ENCODE data around the gene PRR36. TPM values are rescaled to one million over a fixed set of nuclear protein-coding genes. Genes with fewer than 3 reads are reported as not detected.

The PRR36 gene
- total RNA-seq, 3 donors from 2014 or later = 0.05 to 0.08 TPM; not detected in 1

GRCh38 chr19:7877249-7877836, 3.2 kb upstream of the PRR36 start:
- no peak for ATAC-seq
- no peak for DNase-seq
- peaks cover 14% of the 10 kb centered on the region for H3K27me3 Mint-ChIP-seq (ENCODE audit: low read depth)
- no peaks in the 10 kb centered on the region for H3K9me3 Mint-ChIP-seq
- H3K36me3 Mint-ChIP-seq (ENCODE audit: insufficient read depth) = no peaks in the 10 kb centered on the region
- H3K4me3 Mint-ChIP-seq = no peak overlapping the region
- peaks cover 5% of the 10 kb centered on the region for H3K4me1 Mint-ChIP-seq (ENCODE audit: low read depth)

GRCh38 chr19:7874897-7875273, 695 bp upstream of the PRR36 start:
- Mint-ChIP-seq H3K27me3 (ENCODE audit: low read depth) (peaks cover 26% of the 10 kb centered on the region), H3K4me3 (no peak overlapping the region), H3K36me3 (ENCODE audit: insufficient read depth) (no peaks in the 10 kb centered on the region), H3K4me1 (ENCODE audit: low read depth) (peaks cover 18% of the 10 kb centered on the region), H3K9me3 (no peaks in the 10 kb centered on the region)
- DNase-seq (no peak), ATAC-seq (no peak)

- no peak for DNase-seq
- peaks cover 22% of the 10 kb centered on the region for H3K4me1 Mint-ChIP-seq (ENCODE audit: low read depth)
Observed at GRCh38 chr19:7873304-7874075, 700 bp downstream of the PRR36 start.

GRCh38 chr19:7872306-7873204, 1.6 kb downstream of the PRR36 start:
- ATAC-seq = no peak
- H3K4me1 Mint-ChIP-seq (ENCODE audit: low read depth) = peaks cover 22% of the 10 kb centered on the region

More at GRCh38 chr19:7873304-7874075, 700 bp downstream of the PRR36 start:
- H3K9me3 Mint-ChIP-seq = no peaks in the 10 kb centered on the region
- peak overlapping the region; percentile 53 for H3K4me3 Mint-ChIP-seq
- H3K36me3 Mint-ChIP-seq (ENCODE audit: insufficient read depth) = no peaks in the 10 kb centered on the region
- ATAC-seq = no peak
- H3K27me3 Mint-ChIP-seq (ENCODE audit: low read depth) = peaks cover 26% of the 10 kb centered on the region

GRCh38 chr19:7871437-7872305, 2.5 kb downstream of the PRR36 start:
- peak; percentile 2 to 4 for ATAC-seq
- Mint-ChIP-seq H3K9me3 (no peaks in the 10 kb centered on the region), H3K27me3 (ENCODE audit: low read depth) (peaks cover 29% of the 10 kb centered on the region), H3K4me3 (peak overlapping the region; percentile 47), H3K36me3 (ENCODE audit: insufficient read depth) (no peaks in the 10 kb centered on the region), H3K4me1 (ENCODE audit: low read depth) (peaks cover 22% of the 10 kb centered on the region)
- DNase-seq = peak; percentile 72

More at GRCh38 chr19:7872306-7873204, 1.6 kb downstream of the PRR36 start:
- no peaks in the 10 kb centered on the region for H3K9me3 Mint-ChIP-seq
- peak overlapping the region; percentile 37 for H3K4me3 Mint-ChIP-seq
- peaks cover 26% of the 10 kb centered on the region for H3K27me3 Mint-ChIP-seq (ENCODE audit: low read depth)
- H3K36me3 Mint-ChIP-seq (ENCODE audit: insufficient read depth) = no peaks in the 10 kb centered on the region
- no peak for DNase-seq

GRCh38 chr19:7870571-7871436, 3.4 kb downstream of the PRR36 start:
- ATAC-seq (no peak), DNase-seq (no peak)
- H3K36me3 Mint-ChIP-seq (ENCODE audit: insufficient read depth) = no peaks in the 10 kb centered on the region
- H3K9me3 Mint-ChIP-seq = no peaks in the 10 kb centered on the region
- H3K27me3 Mint-ChIP-seq (ENCODE audit: low read depth) = peaks cover 25% of the 10 kb centered on the region
- H3K4me1 Mint-ChIP-seq (ENCODE audit: low read depth) = peaks cover 22% of the 10 kb centered on the region
- peak overlapping the region; percentile 47 for H3K4me3 Mint-ChIP-seq

GRCh38 chr19:7869910-7870511, 4.2 kb downstream of the PRR36 start:
- H3K4me1 Mint-ChIP-seq (ENCODE audit: low read depth) = peaks cover 29% of the 10 kb centered on the region
- peak overlapping the region; percentile 56 for H3K4me3 Mint-ChIP-seq
- DNase-seq (peak; percentile 49), ATAC-seq (peak; percentile 6 to 13)
- H3K9me3 Mint-ChIP-seq = no peaks in the 10 kb centered on the region
- H3K36me3 Mint-ChIP-seq (ENCODE audit: insufficient read depth) = no peaks in the 10 kb centered on the region
- peaks cover 29% of the 10 kb centered on the region for H3K27me3 Mint-ChIP-seq (ENCODE audit: low read depth)

- ATAC-seq (peak; percentile 65 to 69), DNase-seq (peak; percentile 82)
- Mint-ChIP-seq H3K4me3 (peak overlapping the region; percentile 70), H3K9me3 (no peaks in the 10 kb centered on the region), H3K27me3 (ENCODE audit: low read depth) (peaks cover 30% of the 10 kb centered on the region), H3K4me1 (ENCODE audit: low read depth) (peaks cover 30% of the 10 kb centered on the region), H3K36me3 (ENCODE audit: insufficient read depth) (no peaks in the 10 kb centered on the region)
Observed at GRCh38 chr19:7869453-7869909, 4.7 kb downstream of the PRR36 start.

- H3K4me3 Mint-ChIP-seq = peak overlapping the region; percentile 73
- no peaks in the 10 kb centered on the region for H3K9me3 Mint-ChIP-seq
- DNase-seq (peak; percentile 77), ATAC-seq (peak; percentile 80)
- no peaks in the 10 kb centered on the region for H3K36me3 Mint-ChIP-seq (ENCODE audit: insufficient read depth)
- peaks cover 30% of the 10 kb centered on the region for H3K4me1 Mint-ChIP-seq (ENCODE audit: low read depth)
- peaks cover 30% of the 10 kb centered on the region for H3K27me3 Mint-ChIP-seq (ENCODE audit: low read depth)
Observed at GRCh38 chr19:7868671-7869452, 5.3 kb downstream of the PRR36 start.

- Mint-ChIP-seq H3K36me3 (ENCODE audit: insufficient read depth) (no peaks in the 10 kb centered on the region), H3K4me3 (peak overlapping the region; percentile 73), H3K9me3 (no peaks in the 10 kb centered on the region), H3K27me3 (ENCODE audit: low read depth) (peaks cover 27% of the 10 kb centered on the region), H3K4me1 (ENCODE audit: low read depth) (peaks cover 28% of the 10 kb centered on the region)
- no peak for DNase-seq
- ATAC-seq = no peak
Observed at GRCh38 chr19:7868326-7868670, 5.9 kb downstream of the PRR36 start.

- DNase-seq (no peak), ATAC-seq (no peak)
- no peak overlapping the region for H3K4me3 Mint-ChIP-seq
- no peaks in the 10 kb centered on the region for H3K9me3 Mint-ChIP-seq
- H3K27me3 Mint-ChIP-seq (ENCODE audit: low read depth) = peaks cover 20% of the 10 kb centered on the region
- H3K4me1 Mint-ChIP-seq (ENCODE audit: low read depth) = peaks cover 28% of the 10 kb centered on the region
- H3K36me3 Mint-ChIP-seq (ENCODE audit: insufficient read depth) = no peaks in the 10 kb centered on the region
Observed at GRCh38 chr19:7867092-7867844, 6.9 kb downstream of the PRR36 start.

Measured in activated T-cell treated with anti-CD3 and anti-CD28 coated beads, Interleukin-2, amount 50 U/mL, for 4 hours (primary cell).